ENCODE results near the gene WDR88.

GRCh38 chr19:33150852-33151518 is 19.1 kb downstream of the WDR88 start:
- TF ChIP-seq, protein P1, sequence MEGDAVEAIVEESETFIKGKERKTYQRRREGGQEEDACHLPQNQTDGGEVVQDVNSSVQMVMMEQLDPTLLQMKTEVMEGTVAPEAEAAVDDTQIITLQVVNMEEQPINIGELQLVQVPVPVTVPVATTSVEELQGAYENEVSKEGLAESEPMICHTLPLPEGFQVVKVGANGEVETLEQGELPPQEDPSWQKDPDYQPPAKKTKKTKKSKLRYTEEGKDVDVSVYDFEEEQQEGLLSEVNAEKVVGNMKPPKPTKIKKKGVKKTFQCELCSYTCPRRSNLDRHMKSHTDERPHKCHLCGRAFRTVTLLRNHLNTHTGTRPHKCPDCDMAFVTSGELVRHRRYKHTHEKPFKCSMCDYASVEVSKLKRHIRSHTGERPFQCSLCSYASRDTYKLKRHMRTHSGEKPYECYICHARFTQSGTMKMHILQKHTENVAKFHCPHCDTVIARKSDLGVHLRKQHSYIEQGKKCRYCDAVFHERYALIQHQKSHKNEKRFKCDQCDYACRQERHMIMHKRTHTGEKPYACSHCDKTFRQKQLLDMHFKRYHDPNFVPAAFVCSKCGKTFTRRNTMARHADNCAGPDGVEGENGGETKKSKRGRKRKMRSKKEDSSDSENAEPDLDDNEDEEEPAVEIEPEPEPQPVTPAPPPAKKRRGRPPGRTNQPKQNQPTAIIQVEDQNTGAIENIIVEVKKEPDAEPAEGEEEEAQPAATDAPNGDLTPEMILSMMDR (optimal IDR thresholded peaks at IDR 0.05 in 1 of 3, IDR thresholded peaks at IDR 0.05 in 1 of 3, conservative IDR thresholded peaks at IDR 0.05 in 1 of 3; ENCODE audit: extremely low read depth in 1 of 3, insufficient read depth in 2 of 3, low read length in 3 of 3) = no peak
- no peak for TF ChIP-seq EZH2 (IDR thresholded peaks at IDR 0.05; ENCODE audit: low read length)

Measured in keratinocyte (primary cell).